OCI-LY7 (cell line): Measurements from ENCODE around the gene ACP3.

Experiments
- CTCF ChIP-seq: fragments of 200-600 bp; sonication (generic); conservative IDR thresholded peaks from 2 replicates; pipeline ENCODE4 v1.5.1; 2014; ENCODE audit warnings: mild to moderate bottlenecking, antibody characterized with exemption, low read length, moderate library complexity, mixed read lengths
- EZH2phosphoT487 ChIP-seq: fragments of 200-600 bp; sonication (generic); IDR thresholded peaks from 2 replicates; pipeline ENCODE4 v1.6.1; 2018; ENCODE audit warnings: low read depth, borderline replicate concordance, mild to moderate bottlenecking, mixed run types, antibody characterized with exemption, low read length, moderate library complexity, mixed read lengths

- TF ChIP-seq CTCF: no peak
- no peak for TF ChIP-seq EZH2phosphoT487
These were observed 34.1 kb downstream of the ACP3 start for GRCh38 chr3:132351222-132351806.
